Measurements from ENCODE around the gene SH3RF3. TPM values are rescaled to one million over a fixed set of nuclear protein-coding genes. Genes with fewer than 3 reads are reported as not detected.

The SH3RF3 gene
- total RNA-seq, 3 donors from 2014 or later (not counting 1 experiment from before 2014, with no cell fraction given) = 0.23 to 0.61 (median 0.34) TPM

DNA sequence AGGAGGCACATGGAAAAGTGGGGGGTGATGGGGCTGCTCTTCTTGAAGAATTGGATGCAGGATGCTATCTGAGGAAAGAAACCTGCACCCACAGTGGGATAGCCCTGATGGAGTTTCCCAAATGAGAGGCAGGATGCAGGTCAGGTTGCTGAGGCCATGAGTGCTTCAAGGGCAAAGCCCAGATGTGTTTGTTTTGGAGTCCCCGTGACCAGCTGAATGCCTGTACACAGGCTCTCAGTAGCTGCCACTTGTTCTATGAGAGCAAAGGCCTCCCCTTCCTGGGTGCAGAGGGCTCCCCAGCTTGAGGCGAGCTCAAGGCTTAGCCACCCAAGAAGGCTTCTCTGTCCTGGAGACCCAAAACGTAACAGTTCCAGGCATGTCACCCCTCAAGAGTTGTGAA is 292.1 kb downstream of the SH3RF3 start:
- no peaks in the 10 kb centered on the region for H3K9me3 ChIP-seq (ENCODE audit: control insufficient read depth, insufficient read depth, low read length)

GRCh38 chr2:109421642-109422041 is 292.6 kb downstream of the SH3RF3 start:
- no peak overlapping the region for H3K4me3 Mint-ChIP-seq
- Histone ChIP-seq H3K27me3 (ENCODE audit: control insufficient read depth, insufficient read depth, low read length) (no peaks in the 10 kb centered on the region), H3K9me3 (ENCODE audit: control insufficient read depth, insufficient read depth, low read length) (no peaks in the 10 kb centered on the region), H3K4me3 (ENCODE audit: low read length) (no peak overlapping the region), H3K27ac (ENCODE audit: low read length) (no peak overlapping the region), H3K4me1 (ENCODE audit: control insufficient read depth, insufficient read depth, low read length) (no peaks in the 10 kb centered on the region), H3K36me3 (ENCODE audit: control insufficient read depth, insufficient read depth, low read length) (no peaks in the 10 kb centered on the region)
- no peak for TF ChIP-seq CTCF (IDR thresholded peaks at IDR 0.05)
- no peak overlapping the region for H3K27ac Mint-ChIP-seq
- DNase-seq (no peak), ATAC-seq (no peak)
- WGBS (ENCODE audit: insufficient coverage) = 100% methylated on average over 2 of the region's 3 CpGs
- intact Hi-C loops (cut with micrococcal nuclease) = no loop called here
- H3K36me3 Mint-ChIP-seq = no peaks in the 10 kb centered on the region
- no peaks in the 10 kb centered on the region for H3K27me3 Mint-ChIP-seq (ENCODE audit: low read depth in 2 of 2)
- no peaks in the 10 kb centered on the region for H3K4me1 Mint-ChIP-seq
- no peaks in the 10 kb centered on the region for H3K9me3 Mint-ChIP-seq

More for the DNA sequence above, 292.1 kb downstream of the SH3RF3 start:
- Mint-ChIP-seq H3K36me3 (no peaks in the 10 kb centered on the region), H3K4me3 (no peak overlapping the region), H3K9me3 (no peaks in the 10 kb centered on the region), H3K27me3 (ENCODE audit: low read depth in 2 of 2) (no peaks in the 10 kb centered on the region), H3K4me1 (no peaks in the 10 kb centered on the region), H3K27ac (no peak overlapping the region)
- Histone ChIP-seq H3K27me3 (ENCODE audit: control insufficient read depth, insufficient read depth, low read length) (no peaks in the 10 kb centered on the region), H3K27ac (ENCODE audit: low read length) (no peak overlapping the region), H3K4me3 (ENCODE audit: low read length) (no peak overlapping the region), H3K4me1 (ENCODE audit: control insufficient read depth, insufficient read depth, low read length) (no peaks in the 10 kb centered on the region), H3K36me3 (ENCODE audit: control insufficient read depth, insufficient read depth, low read length) (no peaks in the 10 kb centered on the region)
- DNase-seq (no peak), ATAC-seq (no peak)
- intact Hi-C loops (cut with micrococcal nuclease) = no loop called here
- no peak for TF ChIP-seq CTCF (IDR thresholded peaks at IDR 0.05)
- 90% methylated on average over 3 of the region's 3 CpGs for WGBS (ENCODE audit: insufficient coverage)

- no peaks in the 10 kb centered on the region for H3K9me3 Mint-ChIP-seq
- Histone ChIP-seq H3K9me3 (ENCODE audit: control insufficient read depth, insufficient read depth, low read length) (no peaks in the 10 kb centered on the region), H3K4me3 (ENCODE audit: low read length) (no peak overlapping the region), H3K36me3 (ENCODE audit: control insufficient read depth, insufficient read depth, low read length) (no peaks in the 10 kb centered on the region), H3K27ac (ENCODE audit: low read length) (no peak overlapping the region), H3K27me3 (ENCODE audit: control insufficient read depth, insufficient read depth, low read length) (no peaks in the 10 kb centered on the region), H3K4me1 (ENCODE audit: control insufficient read depth, insufficient read depth, low read length) (no peaks in the 10 kb centered on the region)
- TF ChIP-seq CTCF (IDR thresholded peaks at IDR 0.05) = no peak
- WGBS (ENCODE audit: insufficient coverage) = 91% methylated on average over 10 of the region's 10 CpGs
- intact Hi-C loops (cut with micrococcal nuclease) = no loop called here
- H3K27ac Mint-ChIP-seq = no peak overlapping the region
- DNase-seq (no peak), ATAC-seq (no peak)
- no peaks in the 10 kb centered on the region for H3K36me3 Mint-ChIP-seq
- no peaks in the 10 kb centered on the region for H3K27me3 Mint-ChIP-seq (ENCODE audit: low read depth in 2 of 2)
- no peak overlapping the region for H3K4me3 Mint-ChIP-seq
- H3K4me1 Mint-ChIP-seq = no peaks in the 10 kb centered on the region
Measured at GRCh38 chr2:109422071-109422757, 293.2 kb downstream of the SH3RF3 start.
